CD4-positive, alpha-beta T cell (primary cell): Measurements from ENCODE around the gene CEBPE. TPM values are rescaled to one million over a fixed set of nuclear protein-coding genes. Genes with fewer than 3 reads are reported as not detected.
"Not testable (repeated sequence)": the region's sequence is repeated elsewhere in the genome, so short reads cannot be mapped to it uniquely, and the experiment has no call there.

Experiments used
- ATAC-seq: fragments of 200-7000 bp; cut with Tn5 transposase; one replicate; pipeline ENCODE4 v1.10.0; 2022; ENCODE audit warnings: mild to moderate bottlenecking; ENCODE audit not compliant: poor library complexity
- CTCF ChIA-PET: fragments of 350-600 bp; sonication (Branson Sonifier 250); formaldehyde crosslinking; loops from one replicate; lab custom pipeline; 2021; ENCODE audit warnings: antibody characterized with exemption, inconsistent platforms; lab: Charles Lee
- POLR2A ChIA-PET: fragments of 350-600 bp; sonication (Branson Sonifier 250); formaldehyde crosslinking; loops from one replicate; lab custom pipeline; 2021; ENCODE audit warnings: antibody characterized with exemption, inconsistent platforms; lab: Charles Lee
- DNase-seq, 14 experiments: peaks; one replicate each; pipeline ENCODE4 v3.0.0-alpha.2; 2013 to 2020; ENCODE audit warnings: mixed read lengths in 2 of 14
- H3K27ac ChIP-seq, 2 donors: one replicate each; pipeline versions ENCODE4 v1.5.1 to v1.7.0; 2013; ENCODE audit warnings: low read length in 2 of 2, low read depth in 1 of 2, mild to moderate bottlenecking in 1 of 2
- H3K27me3 ChIP-seq, 2 experiments: 1 replicate in 1 of 2; 2 replicates in 1 of 2; pipeline versions ENCODE4 v1.6.1 to v1.7.0; 2013; ENCODE audit warnings: low read length in 2 of 2, control low read depth in 1 of 2, mild to moderate bottlenecking in 1 of 2, moderate library complexity in 1 of 2; ENCODE audit not compliant: insufficient read depth in 2 of 2, control insufficient read depth in 1 of 2
- H3K36me3 ChIP-seq: one replicate; pipeline ENCODE4 v1.6.1; 2013; ENCODE audit warnings: low read length, control low read depth; ENCODE audit not compliant: insufficient read depth
- H3K4me1 ChIP-seq: one replicate; pipeline ENCODE4 v1.6.1; 2013; ENCODE audit warnings: low read length, control low read depth; ENCODE audit not compliant: insufficient read depth
- H3K4me3 ChIP-seq: one replicate; pipeline ENCODE4 v1.5.1; 2013; ENCODE audit warnings: mild to moderate bottlenecking, low read length, moderate library complexity
- H3K9me3 ChIP-seq, 2 experiments: 1 replicate in 1 of 2; 2 replicates in 1 of 2; pipeline versions ENCODE4 v1.6.1 to v1.7.0; 2013; ENCODE audit warnings: low read length in 2 of 2, mild to moderate bottlenecking in 2 of 2, control low read depth in 1 of 2, moderate library complexity in 1 of 2; ENCODE audit not compliant: control insufficient read depth in 1 of 2, insufficient read depth in 1 of 2
- H3K27ac Mint-ChIP-seq: one replicate; pipeline ENCODE4 v1.8.0; 2020; ENCODE audit warnings: mixed read lengths
- H3K27me3 Mint-ChIP-seq: one replicate; pipeline ENCODE4 v1.8.0; 2021; ENCODE audit warnings: mixed read lengths
- H3K36me3 Mint-ChIP-seq: one replicate; pipeline ENCODE4 v1.8.0; 2021; ENCODE audit warnings: low read depth, mixed read lengths
- H3K4me1 Mint-ChIP-seq: one replicate; pipeline ENCODE4 v1.8.0; 2021; ENCODE audit warnings: low read depth, mixed read lengths
- H3K4me3 Mint-ChIP-seq: one replicate; pipeline ENCODE4 v1.8.0; 2020; ENCODE audit warnings: mild to moderate bottlenecking, mixed read lengths
- H3K9me3 Mint-ChIP-seq: one replicate; pipeline ENCODE4 v1.8.0; 2020; ENCODE audit warnings: mixed read lengths
- CTCF ChIP-seq: fragments of 200-600 bp; IDR thresholded peaks from one replicate; pipeline ENCODE4 v1.8.0; 2022; ENCODE audit warnings: antibody characterized with exemption, mild to moderate bottlenecking
- intact Hi-C, 2 experiments: fragments of 100-400 bp; cut with DNase I in 1 of 2; cut with micrococcal nuclease in 1 of 2; formaldehyde crosslinking; loops; one replicate each; pipeline versions ENCODE4 v1.15.1 to v1.9.0; 2023 to 2025; cut with DNase I, micrococcal nuclease
- total RNA-seq, 174 experiments: library from RNA in 2 of 174; stranded (reverse) in 2 of 174; gene quantifications; one replicate each; pipeline ENCODE4 v1.2.3 and lab custom pipeline; 2021 to 2026

Gene CEBPE
- total RNA-seq, 2 experiments from 2014 or later: not detected

GRCh38 chr14:23110579-23111365 is 8.3 kb downstream of the CEBPE start:
- Histone ChIP-seq H3K9me3 (no peaks in the 10 kb centered on the region), H3K4me3 (no peak overlapping the region), H3K4me1 (peaks cover 3% of the 10 kb centered on the region), H3K27ac (no peak overlapping the region), H3K36me3 (no peaks in the 10 kb centered on the region), H3K27me3 (peaks cover 16 to 19% of the 10 kb centered on the region in 2 experiments)
- Mint-ChIP-seq H3K36me3 (no peaks in the 10 kb centered on the region), H3K27ac (no peak overlapping the region), H3K4me3 (no peak overlapping the region), H3K9me3 (no peaks in the 10 kb centered on the region), H3K4me1 (no peaks in the 10 kb centered on the region), H3K27me3 (no peaks in the 10 kb centered on the region)
- intact Hi-C loops: loop anchor here in 1 of 2 experiments (5.0 kb wide), 1 partner anchor 38 kb away; no protein-coding TSS in a partner anchor
- no peak for ATAC-seq
- POLR2A ChIA-PET: no interaction called here
- TF ChIP-seq CTCF: no peak
- DNase-seq: no peak
- CTCF ChIA-PET: interaction anchor here (2.2 to 2.5 kb wide), 3 partner anchors 10 to 42 kb away, joined by 9 to 15 read pairs (median 14); no protein-coding TSS in a partner anchor

GRCh38 chr14:23109769-23110168 is 9.3 kb downstream of the CEBPE start:
- no peaks in the 10 kb centered on the region for H3K36me3 ChIP-seq
- POLR2A ChIA-PET: interaction anchor here (0.7 to 1.4 kb wide), 2 partner anchors 12 to 15 kb away, joined by 3 to 4 read pairs; partner anchors contain the start of genes ACIN1 and C14orf119
- DNase-seq (no peak), ATAC-seq (no peak)
- no peak for TF ChIP-seq CTCF
- H3K27me3 Mint-ChIP-seq: no peaks in the 10 kb centered on the region
- peaks cover 16 to 19% of the 10 kb centered on the region in 2 experiments for H3K27me3 ChIP-seq
- CTCF ChIA-PET: interaction anchor here (0.7 to 2.5 kb wide), 5 partner anchors 11 to 284 kb away, joined by 3 to 15 read pairs (median 9); partner anchors contain the start of genes ACIN1 and C14orf119
- no peak overlapping the region for H3K27ac ChIP-seq
- H3K27ac Mint-ChIP-seq: no peak overlapping the region
- H3K4me1 Mint-ChIP-seq: no peaks in the 10 kb centered on the region
- no peaks in the 10 kb centered on the region for H3K9me3 ChIP-seq
- intact Hi-C loops: loop anchor here (1.0 to 5.0 kb wide), 2 partner anchors 37 to 40 kb away; no protein-coding TSS in a partner anchor
- H3K9me3 Mint-ChIP-seq: no peaks in the 10 kb centered on the region
- no peak overlapping the region for H3K4me3 ChIP-seq
- peaks cover 3% of the 10 kb centered on the region for H3K4me1 ChIP-seq
- H3K36me3 Mint-ChIP-seq: no peaks in the 10 kb centered on the region
- H3K4me3 Mint-ChIP-seq: no peak overlapping the region

GRCh38 chr14:23108169-23108568 is 10.9 kb downstream of the CEBPE start:
- DNase-seq, POLR2A ChIA-PET, H3K36me3 ChIP-seq, H3K4me3 ChIP-seq, H3K27me3 Mint-ChIP-seq, H3K27ac Mint-ChIP-seq, H3K4me1 ChIP-seq, H3K4me3 Mint-ChIP-seq, H3K9me3 ChIP-seq, ATAC-seq, H3K9me3 Mint-ChIP-seq, H3K27ac ChIP-seq, intact Hi-C loops, H3K4me1 Mint-ChIP-seq, H3K36me3 Mint-ChIP-seq: not testable (repeated sequence)
- peaks cover 16% of the 10 kb centered on the region in 2 experiments for H3K27me3 ChIP-seq
- CTCF ChIA-PET: interaction anchor here (1.7 to 2.4 kb wide), 3 partner anchors 14 to 39 kb away, joined by 5 to 15 read pairs (median 9); partner anchors contain the start of genes ACIN1 and C14orf119

- H3K27me3 Mint-ChIP-seq, ATAC-seq, H3K9me3 Mint-ChIP-seq, H3K4me1 Mint-ChIP-seq, H3K36me3 Mint-ChIP-seq, H3K4me3 Mint-ChIP-seq, CTCF ChIA-PET, intact Hi-C loops, H3K27ac ChIP-seq, H3K9me3 ChIP-seq, H3K27ac Mint-ChIP-seq, H3K4me1 ChIP-seq, H3K4me3 ChIP-seq, POLR2A ChIA-PET, DNase-seq, H3K36me3 ChIP-seq: not testable (repeated sequence)
- peaks cover 12 to 13% of the 10 kb centered on the region in 2 experiments for H3K27me3 ChIP-seq
Measured at GRCh38 chr14:23107620-23108019, 11.4 kb downstream of the CEBPE start.
